ENCODE results near the gene RABL6.

- no peak for TF ChIP-seq CTCF (IDR thresholded peaks at IDR 0.05)
- TF ChIP-seq POLR2A (IDR thresholded peaks at IDR 0.05): no peak
These were observed 37.9 kb downstream of the RABL6 start for GRCh38 chr9:136845465-136846260.

All from esophagus squamous epithelium (tissue), 4 donors.